ENCODE measurements around the gene REL. TPM values are rescaled to one million over a fixed set of nuclear protein-coding genes. Genes with fewer than 3 reads are reported as not detected.
"Not testable (repeated sequence)": the region's sequence is repeated elsewhere in the genome, so short reads cannot be mapped to it uniquely, and the experiment has no call there.

Gene REL
- total RNA-seq, 1 donor from 2014 or later = 8.6 TPM

DNA sequence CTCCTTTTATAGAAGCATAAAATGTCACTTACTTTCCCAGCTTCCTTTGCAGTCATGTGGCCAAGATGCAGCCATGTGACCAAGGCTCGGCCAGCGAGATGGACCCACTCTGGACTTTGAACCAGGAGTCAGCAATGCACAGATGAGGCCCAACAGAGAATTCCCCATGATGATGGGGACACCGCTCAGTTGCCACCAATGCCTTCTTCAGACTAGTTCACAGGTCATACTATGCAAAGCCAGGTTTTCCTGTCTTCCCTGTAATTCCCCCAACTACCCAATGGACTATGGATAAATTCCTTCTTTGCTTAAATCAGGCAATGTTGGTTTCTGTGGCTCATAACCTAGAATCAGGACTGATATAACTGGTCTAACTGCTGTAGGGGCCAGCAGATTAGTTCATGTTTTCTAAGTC is 22.5 kb upstream of the REL start:
- H3K27me3 ChIP-seq (ENCODE audit: control insufficient read depth, insufficient read depth, low read length) = no peaks in the 10 kb centered on the region
- no peaks in the 10 kb centered on the region for H3K36me3 ChIP-seq (ENCODE audit: control insufficient read depth, insufficient read depth, low read length)
- H3K4me3 ChIP-seq (ENCODE audit: low read depth, low read length) = no peak overlapping the region
- TF ChIP-seq, protein P1, sequence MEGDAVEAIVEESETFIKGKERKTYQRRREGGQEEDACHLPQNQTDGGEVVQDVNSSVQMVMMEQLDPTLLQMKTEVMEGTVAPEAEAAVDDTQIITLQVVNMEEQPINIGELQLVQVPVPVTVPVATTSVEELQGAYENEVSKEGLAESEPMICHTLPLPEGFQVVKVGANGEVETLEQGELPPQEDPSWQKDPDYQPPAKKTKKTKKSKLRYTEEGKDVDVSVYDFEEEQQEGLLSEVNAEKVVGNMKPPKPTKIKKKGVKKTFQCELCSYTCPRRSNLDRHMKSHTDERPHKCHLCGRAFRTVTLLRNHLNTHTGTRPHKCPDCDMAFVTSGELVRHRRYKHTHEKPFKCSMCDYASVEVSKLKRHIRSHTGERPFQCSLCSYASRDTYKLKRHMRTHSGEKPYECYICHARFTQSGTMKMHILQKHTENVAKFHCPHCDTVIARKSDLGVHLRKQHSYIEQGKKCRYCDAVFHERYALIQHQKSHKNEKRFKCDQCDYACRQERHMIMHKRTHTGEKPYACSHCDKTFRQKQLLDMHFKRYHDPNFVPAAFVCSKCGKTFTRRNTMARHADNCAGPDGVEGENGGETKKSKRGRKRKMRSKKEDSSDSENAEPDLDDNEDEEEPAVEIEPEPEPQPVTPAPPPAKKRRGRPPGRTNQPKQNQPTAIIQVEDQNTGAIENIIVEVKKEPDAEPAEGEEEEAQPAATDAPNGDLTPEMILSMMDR (IDR thresholded peaks at IDR 0.05; ENCODE audit: insufficient read depth, low read length, poor library complexity, severe bottlenecking) = no peak
- no peak for DNase-seq (ENCODE audit: low read depth)

DNA sequence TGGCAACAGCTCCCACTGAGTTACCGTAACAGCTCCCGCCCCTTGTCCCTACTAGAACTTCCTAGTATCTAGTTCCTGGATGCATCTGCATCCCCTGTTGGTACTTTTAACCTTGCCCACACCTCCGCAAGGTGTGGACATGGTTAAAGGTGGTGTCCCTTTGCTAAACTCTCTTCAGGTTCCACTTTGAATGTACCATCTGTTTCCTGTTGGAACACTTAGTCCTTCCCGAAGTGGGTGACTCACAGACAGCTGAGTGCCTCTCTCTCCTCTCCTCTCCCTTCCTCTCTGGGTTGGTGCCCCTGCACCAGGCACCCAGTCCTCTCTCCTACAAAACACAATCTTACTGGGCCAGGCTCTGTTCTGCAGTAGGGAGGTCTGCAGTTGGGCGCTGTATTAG is 19.6 kb upstream of the REL start:
- TF ChIP-seq, protein P1 (IDR thresholded peaks at IDR 0.05; ENCODE audit: insufficient read depth, low read length, poor library complexity, severe bottlenecking) = no peak

DNA sequence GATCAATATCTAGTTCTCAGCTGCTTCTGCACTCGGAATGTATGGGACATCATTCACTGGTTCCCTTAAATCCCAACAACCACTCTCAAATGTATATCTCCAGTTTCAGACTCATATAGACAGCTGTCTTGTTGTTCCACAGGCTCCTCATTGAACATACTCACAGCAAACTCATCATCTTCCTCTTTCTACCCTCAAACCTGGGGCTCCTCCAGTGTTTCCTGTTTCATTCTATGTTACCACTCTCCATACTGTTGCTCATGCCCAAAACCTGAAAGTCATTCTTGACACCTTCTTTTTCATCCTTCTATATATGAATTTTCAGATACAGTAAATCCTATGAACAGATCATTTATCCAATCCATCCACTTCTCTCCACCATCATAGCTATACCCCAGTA is 18.7 kb upstream of the REL start:
- TF ChIP-seq, protein P1 (IDR thresholded peaks at IDR 0.05; ENCODE audit: insufficient read depth, low read length, poor library complexity, severe bottlenecking) = no peak
- no peak overlapping the region for H3K4me3 ChIP-seq (ENCODE audit: low read depth, low read length)
- DNase-seq (ENCODE audit: low read depth) = no peak
- no peaks in the 10 kb centered on the region for H3K36me3 ChIP-seq (ENCODE audit: control insufficient read depth, insufficient read depth, low read length)
- no peaks in the 10 kb centered on the region for H3K27me3 ChIP-seq (ENCODE audit: control insufficient read depth, insufficient read depth, low read length)

More for the DNA sequence above, 19.6 kb upstream of the REL start:
- Histone ChIP-seq H3K36me3 (ENCODE audit: control insufficient read depth, insufficient read depth, low read length) (no peaks in the 10 kb centered on the region), H3K4me3 (ENCODE audit: low read depth, low read length) (no peak overlapping the region), H3K27me3 (ENCODE audit: control insufficient read depth, insufficient read depth, low read length) (no peaks in the 10 kb centered on the region)
- DNase-seq (ENCODE audit: low read depth) = no peak

DNA sequence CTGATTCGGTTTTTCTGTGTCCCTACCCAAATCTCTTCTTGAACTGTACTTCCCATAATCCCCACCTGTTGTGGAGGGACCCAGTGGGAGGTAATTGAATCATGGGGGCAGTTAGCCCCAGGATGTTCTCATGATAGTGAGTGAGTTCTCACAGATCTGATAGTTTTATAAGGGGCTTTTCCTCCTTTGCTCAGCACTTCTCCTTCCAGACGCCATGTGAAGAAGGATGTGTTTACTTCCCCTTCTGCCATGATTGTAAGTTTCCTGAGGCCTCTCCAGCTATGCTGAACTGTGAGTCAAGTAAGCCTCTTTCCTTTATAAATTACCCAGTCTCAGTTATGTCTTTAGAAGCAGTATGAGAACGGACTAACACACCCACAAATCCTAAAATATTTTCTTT is 16.0 kb upstream of the REL start:
- not testable (repeated sequence) for H3K36me3 ChIP-seq (ENCODE audit: control insufficient read depth, insufficient read depth, low read length); H3K4me3 ChIP-seq (ENCODE audit: low read depth, low read length); DNase-seq (ENCODE audit: low read depth); H3K27me3 ChIP-seq (ENCODE audit: control insufficient read depth, insufficient read depth, low read length)

DNA sequence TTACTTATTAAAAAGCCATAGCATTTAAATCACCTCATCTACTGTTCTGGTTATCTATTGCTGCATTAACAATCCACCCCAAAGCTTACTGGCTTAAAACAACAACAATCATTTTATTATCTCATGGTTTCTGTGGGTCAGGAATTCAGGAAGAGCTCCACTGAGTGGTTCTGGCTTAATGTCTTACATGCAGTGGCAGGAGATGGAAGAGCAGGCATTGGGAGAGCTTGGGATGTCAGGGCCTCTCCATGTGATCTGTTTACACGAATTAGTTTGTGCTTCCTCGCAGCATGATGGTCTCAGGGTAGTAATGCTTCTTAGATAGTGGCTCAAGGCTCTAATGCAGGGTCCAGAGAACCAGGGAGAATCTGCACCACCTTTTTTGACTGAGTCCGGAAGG is 14.4 kb upstream of the REL start:
- TF ChIP-seq, protein P1 (IDR thresholded peaks at IDR 0.05; ENCODE audit: insufficient read depth, low read length, poor library complexity, severe bottlenecking) = no peak
- no peak for DNase-seq (ENCODE audit: low read depth)
- H3K4me3 ChIP-seq (ENCODE audit: low read depth, low read length) = no peak overlapping the region

DNA sequence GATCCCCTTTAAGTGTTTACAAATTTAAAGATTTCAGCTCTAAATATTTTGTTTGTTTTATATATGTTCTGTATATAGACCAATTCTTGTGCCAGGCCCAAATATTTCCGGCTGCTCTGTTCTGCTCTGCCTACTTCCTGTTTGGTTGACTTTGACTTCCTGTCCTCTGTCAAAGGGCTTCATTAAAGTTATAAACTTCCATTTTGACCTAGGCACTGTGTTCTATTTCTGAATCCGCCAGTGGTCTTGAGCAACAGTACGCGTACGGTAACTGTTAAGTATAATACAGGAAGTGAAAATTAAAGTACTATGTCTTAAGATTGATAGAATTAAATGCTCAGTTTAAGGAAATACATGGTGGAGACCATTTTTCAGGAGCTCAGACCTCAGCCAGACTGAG is 13.5 kb upstream of the REL start:
- TF ChIP-seq, protein P1 (IDR thresholded peaks at IDR 0.05; ENCODE audit: insufficient read depth, low read length, poor library complexity, severe bottlenecking) = no peak
- Histone ChIP-seq H3K36me3 (ENCODE audit: control insufficient read depth, insufficient read depth, low read length) (no peaks in the 10 kb centered on the region), H3K4me3 (ENCODE audit: low read depth, low read length) (no peak overlapping the region), H3K27me3 (ENCODE audit: control insufficient read depth, insufficient read depth, low read length) (no peaks in the 10 kb centered on the region)
- DNase-seq (ENCODE audit: low read depth) = no peak

More for the DNA sequence above, 14.4 kb upstream of the REL start:
- Histone ChIP-seq H3K36me3 (ENCODE audit: control insufficient read depth, insufficient read depth, low read length) (no peaks in the 10 kb centered on the region), H3K27me3 (ENCODE audit: control insufficient read depth, insufficient read depth, low read length) (no peaks in the 10 kb centered on the region)

Measured in kidney epithelial cell (primary cell).